GM21381 (cell line): ENCODE measurements around the gene ZDHHC11.
"Not testable (repeated sequence)": the region's sequence is repeated elsewhere in the genome, so short reads cannot be mapped to it uniquely, and the experiment has no call there.

Experiments
- ATAC-seq: cut with Tn5 transposase; IDR thresholded peaks from one replicate; pipeline ENCODE4 v1.9.1; 2021; ENCODE audit warnings: mild to moderate bottlenecking, moderate library complexity; ENCODE audit not compliant: unreplicated experiment

ZDHHC11 gene

DNA sequence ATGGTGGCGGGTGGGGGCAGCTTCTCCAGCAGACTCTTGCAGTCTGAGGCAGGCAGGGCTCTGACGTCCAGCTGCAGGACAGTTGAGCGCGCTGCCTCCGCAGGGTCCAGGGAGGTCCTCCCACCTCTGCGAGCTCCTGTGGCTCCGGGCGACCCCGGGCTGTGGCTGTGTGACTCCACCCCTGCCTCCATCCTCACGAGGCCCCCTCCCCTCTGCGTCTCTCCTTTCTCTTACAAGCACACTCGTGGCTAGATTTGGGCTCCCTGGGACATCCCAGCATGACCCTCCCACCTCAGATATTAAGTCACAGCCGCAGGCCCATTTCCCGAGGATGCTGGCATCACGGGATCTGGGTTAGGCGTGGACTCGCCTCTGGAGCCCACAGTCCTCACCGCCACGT, 100.6 kb downstream of the ZDHHC11 start:
- not testable (repeated sequence) for ATAC-seq

DNA sequence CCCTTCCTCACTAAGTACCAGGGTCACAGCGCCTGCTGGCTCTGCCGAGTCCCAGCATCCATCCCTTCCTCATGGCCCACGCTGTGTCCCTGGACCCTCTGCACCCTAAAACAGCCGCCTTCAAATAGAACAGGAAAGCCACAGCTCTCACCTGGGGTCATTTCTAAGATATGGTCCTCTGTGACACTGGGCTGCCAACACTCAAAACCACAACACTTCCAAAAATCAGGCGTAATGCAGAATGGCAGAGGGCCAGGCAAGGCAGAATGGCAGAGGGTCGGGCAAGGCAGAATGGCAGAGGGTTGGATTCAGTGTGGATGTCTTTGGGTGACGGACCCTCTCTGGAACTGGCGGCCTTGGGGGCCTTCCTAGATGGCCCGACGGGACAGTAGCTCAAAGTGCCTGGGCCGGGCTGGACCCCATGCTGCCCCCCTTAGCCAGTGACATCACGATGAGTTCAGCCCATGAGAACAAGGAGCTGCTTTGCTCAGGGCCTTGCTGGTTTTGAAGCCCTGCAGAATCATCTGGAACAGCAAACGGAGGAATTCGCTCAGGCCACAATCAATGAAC, 101.6 kb downstream of the ZDHHC11 start:
- no peak for ATAC-seq

DNA sequence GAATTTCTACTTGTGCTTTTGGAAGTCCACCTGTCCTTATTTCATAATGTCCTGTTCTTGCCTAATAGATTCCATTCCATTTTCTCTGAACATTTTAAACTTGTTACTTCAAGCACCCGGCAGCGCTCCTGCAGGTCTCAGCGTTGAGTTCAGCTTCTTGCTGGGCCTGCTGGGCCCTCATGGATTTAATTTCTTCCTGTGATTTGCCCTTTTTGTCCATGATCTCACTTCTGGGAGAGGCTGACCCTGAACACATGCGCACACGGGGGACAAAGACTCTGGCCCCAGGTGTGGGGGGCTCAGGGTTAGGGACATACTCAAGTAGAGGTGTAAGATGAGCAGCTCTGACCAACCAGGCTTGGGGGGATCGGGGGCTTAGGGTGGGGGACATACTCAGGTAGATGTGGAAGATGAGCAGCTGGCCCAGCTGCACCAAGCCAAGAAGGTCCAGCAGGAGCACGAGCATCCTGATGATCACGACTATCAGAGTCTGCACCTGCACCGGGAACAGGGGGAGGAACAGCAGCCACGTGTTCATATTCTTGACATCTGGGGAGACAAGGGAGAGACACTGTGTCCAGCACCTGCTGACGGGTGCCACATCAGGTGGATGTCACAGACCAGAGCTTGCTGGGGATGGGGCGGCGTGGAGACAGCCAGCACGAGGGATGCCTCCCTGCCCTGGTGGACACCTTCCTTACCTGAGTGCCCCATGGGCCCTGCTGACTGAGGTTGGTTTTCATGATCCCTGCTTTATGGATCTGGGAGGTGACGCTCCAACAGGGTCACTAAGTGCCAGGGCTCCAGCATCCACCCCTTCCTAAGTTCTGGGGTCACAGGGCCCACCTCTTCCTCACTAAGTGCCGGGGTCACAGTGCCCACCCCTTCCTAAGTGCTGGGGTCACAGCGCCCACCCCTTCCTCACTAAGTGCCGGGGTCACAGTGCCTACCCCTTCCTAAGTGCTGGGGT, 102.5 kb downstream of the ZDHHC11 start:
- ATAC-seq: not testable (repeated sequence)

DNA sequence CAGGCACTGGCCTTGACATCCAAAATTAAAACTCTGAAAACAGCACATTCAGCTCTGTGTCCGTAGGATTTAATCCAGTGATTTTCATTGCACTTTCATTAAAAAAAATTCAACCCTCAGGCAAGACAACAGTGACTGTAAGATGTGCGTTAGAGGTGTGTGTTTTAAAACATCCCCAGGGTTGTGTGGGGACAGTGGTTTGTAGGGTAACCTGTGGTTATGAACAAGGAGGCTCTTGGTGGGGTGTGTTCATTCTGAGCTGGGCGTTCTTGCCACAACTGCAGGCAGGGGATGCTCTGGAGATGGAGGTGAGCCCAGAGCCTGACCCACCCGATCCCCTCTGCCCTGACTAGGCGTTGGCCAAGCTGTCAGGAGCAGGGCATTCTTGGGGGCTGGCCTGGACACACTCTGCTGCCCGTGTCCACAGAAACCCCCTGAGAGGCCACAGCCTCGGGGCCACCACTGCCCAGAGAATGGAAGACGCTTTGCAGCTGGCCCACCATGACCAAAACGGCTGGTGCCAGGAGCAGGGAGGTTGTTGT, 103.4 kb downstream of the ZDHHC11 start:
- not testable (repeated sequence) for ATAC-seq

DNA sequence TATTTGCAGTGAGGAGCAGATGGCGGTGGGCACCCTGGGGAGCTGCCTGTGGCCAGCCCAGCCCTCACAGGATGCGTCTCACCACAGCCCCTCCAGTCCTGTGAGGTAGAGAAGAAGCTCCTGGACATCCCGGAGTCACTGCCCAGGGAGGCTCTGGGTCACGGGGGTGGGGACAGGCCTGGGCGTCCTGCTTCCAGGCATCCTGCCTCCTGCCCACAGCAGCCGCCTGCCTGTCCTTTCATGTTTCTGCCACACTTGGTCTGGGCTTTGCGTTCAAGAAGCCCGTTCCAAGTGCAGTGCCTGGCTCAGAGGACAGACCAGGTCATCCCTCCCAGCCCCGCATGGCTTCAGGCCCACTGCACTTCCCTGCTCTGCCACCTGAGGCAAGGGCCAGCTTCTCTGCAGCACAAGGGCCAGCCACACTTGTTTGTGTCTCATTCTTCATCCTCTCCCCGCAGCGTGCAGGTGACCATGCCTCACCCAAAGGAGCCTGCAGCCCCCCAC, 104.5 kb downstream of the ZDHHC11 start:
- ATAC-seq: no peak
